Nephron progenitor cell (in vitro differentiated cells): ENCODE data around the gene FAM163B.
A peak's percentile ranks its signal among the peaks of the same experiment; 100 is the strongest.

Source experiments
- DNase-seq: peaks from one replicate; pipeline ENCODE4 v3.0.0; 2021
- H3K27ac Mint-ChIP-seq: 2 replicates; pipeline ENCODE4 v1.8.0; 2021; ENCODE audit warnings: mild to moderate bottlenecking, moderate library complexity, mixed read lengths
- H3K27me3 Mint-ChIP-seq: 2 replicates; pipeline ENCODE4 v1.8.0; 2021; ENCODE audit warnings: mild to moderate bottlenecking, low read depth, mixed read lengths; ENCODE audit not compliant: poor library complexity
- H3K36me3 Mint-ChIP-seq: 2 replicates; pipeline ENCODE4 v1.8.0; 2021; ENCODE audit warnings: low read depth, mixed read lengths
- H3K4me1 Mint-ChIP-seq: 2 replicates; pipeline ENCODE4 v1.8.0; 2021; ENCODE audit warnings: mixed read lengths
- H3K4me3 Mint-ChIP-seq: 2 replicates; pipeline ENCODE4 v1.8.0; 2021; ENCODE audit warnings: mild to moderate bottlenecking, moderate library complexity, mixed read lengths
- H3K9me3 Mint-ChIP-seq: 2 replicates; pipeline ENCODE4 v1.8.0; 2021; ENCODE audit warnings: mild to moderate bottlenecking, moderate library complexity, mixed read lengths
- CTCF ChIP-seq: fragments of 200-600 bp; sonication (generic); IDR thresholded peaks from 2 replicates; pipeline ENCODE4 v1.5.0; 2021; ENCODE audit warnings: antibody characterized with exemption

The FAM163B gene

DNA sequence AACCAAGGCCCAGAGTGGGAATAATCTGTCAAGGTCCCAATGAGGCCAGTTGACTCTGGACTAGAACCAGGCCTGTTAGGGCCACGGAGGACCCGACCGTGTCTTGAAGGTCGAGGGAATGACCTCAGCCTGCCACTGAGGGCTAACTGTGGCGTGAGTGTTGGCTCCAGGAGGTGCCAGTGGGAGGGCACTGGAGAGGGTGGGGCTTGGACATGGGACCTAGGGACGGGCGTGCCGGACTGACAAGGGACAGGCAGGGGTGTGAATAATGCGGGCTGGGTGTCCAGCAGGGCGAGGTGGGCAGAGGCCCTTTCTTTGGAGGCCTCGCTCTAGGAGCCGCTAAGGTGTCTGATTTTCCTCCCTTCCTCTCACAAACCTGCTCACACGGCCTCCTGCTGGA is 67.2 kb downstream of the FAM163B start:
- Mint-ChIP-seq H3K4me1 (peaks cover 56% of the 10 kb centered on the region), H3K36me3 (no peaks in the 10 kb centered on the region), H3K4me3 (no peak overlapping the region), H3K9me3 (no peaks in the 10 kb centered on the region), H3K27me3 (no peaks in the 10 kb centered on the region), H3K27ac (no peak overlapping the region)
- no peak for TF ChIP-seq CTCF
- no peak for DNase-seq

DNA sequence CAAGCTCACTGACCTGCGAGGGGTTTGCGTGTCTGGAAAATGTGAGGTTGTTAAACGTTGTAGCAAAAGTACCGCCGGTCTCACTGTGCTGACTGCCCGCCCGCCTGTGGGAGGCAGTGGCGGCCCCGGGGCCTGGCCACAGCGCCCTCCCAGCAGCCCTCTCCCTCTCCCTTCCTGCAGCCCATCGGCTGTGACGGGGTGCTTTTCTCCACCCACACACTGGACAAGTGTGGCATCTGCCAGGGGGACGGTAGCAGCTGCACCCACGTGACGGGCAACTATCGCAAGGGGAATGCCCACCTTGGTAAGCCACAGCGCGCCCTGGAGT is 68.5 kb downstream of the FAM163B start:
- no peak for DNase-seq
- Mint-ChIP-seq H3K4me1 (peaks cover 48% of the 10 kb centered on the region), H3K4me3 (no peak overlapping the region), H3K36me3 (no peaks in the 10 kb centered on the region), H3K27me3 (no peaks in the 10 kb centered on the region), H3K27ac (no peak overlapping the region), H3K9me3 (no peaks in the 10 kb centered on the region)
- no peak for TF ChIP-seq CTCF

DNA sequence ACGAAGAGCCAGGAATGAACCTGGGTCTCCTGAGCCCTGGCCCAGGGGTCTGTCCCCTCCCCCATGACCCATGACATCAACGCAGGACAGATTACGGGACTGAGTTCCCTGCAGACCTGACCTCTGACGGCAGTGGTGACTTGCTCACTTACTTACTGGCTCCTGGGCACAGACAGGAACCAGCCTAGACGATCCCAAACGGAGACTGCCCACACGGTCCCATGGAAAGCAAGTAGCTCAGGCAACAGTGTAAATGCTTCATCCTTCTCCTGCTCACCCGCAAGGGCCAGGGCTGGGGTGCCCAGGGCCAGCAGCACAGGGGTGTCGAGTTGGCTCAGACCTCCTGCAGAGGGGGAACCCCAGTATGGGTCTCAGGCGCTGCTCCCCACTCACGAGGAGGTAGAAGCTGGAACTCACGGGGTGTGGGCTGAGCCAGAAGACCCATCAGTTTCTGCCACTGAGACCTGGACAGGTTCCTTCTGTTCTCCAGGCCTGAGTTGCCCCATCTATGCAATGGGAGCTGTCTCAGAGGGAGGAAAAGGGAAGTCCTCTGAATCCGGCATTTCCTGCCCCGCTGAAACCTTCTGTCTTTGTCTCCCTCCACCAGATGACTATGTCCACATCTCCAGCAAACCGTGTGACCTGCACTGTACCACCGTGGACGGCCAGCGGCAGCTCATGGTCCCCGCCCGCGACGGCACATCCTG is 69.0 kb downstream of the FAM163B start:
- H3K4me1 Mint-ChIP-seq, result peaks cover 49% of the 10 kb centered on the region
- H3K4me3 Mint-ChIP-seq, result peak overlapping the region; percentile 18
- H3K27ac Mint-ChIP-seq, result no peak overlapping the region
- no peaks in the 10 kb centered on the region for H3K36me3 Mint-ChIP-seq
- no peak for TF ChIP-seq CTCF
- no peaks in the 10 kb centered on the region for H3K27me3 Mint-ChIP-seq
- H3K9me3 Mint-ChIP-seq, result no peaks in the 10 kb centered on the region
- no peak for DNase-seq

- no peaks in the 10 kb centered on the region for H3K36me3 Mint-ChIP-seq
- no peak overlapping the region for H3K27ac Mint-ChIP-seq
- peaks cover under 1% of the 10 kb centered on the region for H3K27me3 Mint-ChIP-seq
- H3K9me3 Mint-ChIP-seq, result no peaks in the 10 kb centered on the region
- TF ChIP-seq CTCF, result no peak
- H3K4me3 Mint-ChIP-seq, result peak overlapping the region; percentile 68
- H3K4me1 Mint-ChIP-seq, result peaks cover 43% of the 10 kb centered on the region
- peak; percentile 63 for DNase-seq
Observed at GRCh38 chr9:133538851-133539833, 70.0 kb downstream of the FAM163B start.

GRCh38 chr9:133538176-133538575 is 71.0 kb downstream of the FAM163B start:
- no peak for TF ChIP-seq CTCF
- Mint-ChIP-seq H3K36me3 (no peaks in the 10 kb centered on the region), H3K9me3 (no peaks in the 10 kb centered on the region), H3K4me3 (no peak overlapping the region), H3K27me3 (peaks cover 3% of the 10 kb centered on the region), H3K4me1 (peaks cover 46% of the 10 kb centered on the region), H3K27ac (no peak overlapping the region)
- no peak for DNase-seq
